NOMO-1 treated with dmso at 0.1 percent for 144 hours (cell line): ENCODE data around the gene OPRM1.

ENCODE experiments used
- DNase-seq: peaks from one replicate; lab custom pipeline; 2025; ENCODE audit not compliant: unreplicated experiment; lab: John Stamatoyannopoulos, UW

The OPRM1 gene

GRCh38 chr6:154202339-154202738 is 163.3 kb downstream of the OPRM1 start:
- DNase-seq = no peak

GRCh38 chr6:154202958-154203357 is 163.9 kb downstream of the OPRM1 start:
- no peak for DNase-seq

- no peak for DNase-seq
Observed at GRCh38 chr6:154206141-154206540, 167.1 kb downstream of the OPRM1 start.

- no peak for DNase-seq
Observed at GRCh38 chr6:154206996-154207395, 168.0 kb downstream of the OPRM1 start.

GRCh38 chr6:154209555-154209954 is 170.5 kb downstream of the OPRM1 start:
- no peak for DNase-seq

- no peak for DNase-seq
Observed at GRCh38 chr6:154210678-154211077, 171.6 kb downstream of the OPRM1 start.

- DNase-seq = no peak
Observed at GRCh38 chr6:154213782-154214181, 174.7 kb downstream of the OPRM1 start.

- peak; percentile 40 for DNase-seq
Observed at GRCh38 chr6:154218301-154218700, 179.3 kb downstream of the OPRM1 start.

GRCh38 chr6:154218787-154219186 is 179.7 kb downstream of the OPRM1 start:
- no peak for DNase-seq

GRCh38 chr6:154219250-154219649 is 180.2 kb downstream of the OPRM1 start:
- DNase-seq = no peak

GRCh38 chr6:154222716-154223115 is 183.7 kb downstream of the OPRM1 start:
- no peak for DNase-seq

- no peak for DNase-seq
Observed at GRCh38 chr6:154223296-154223695, 184.3 kb downstream of the OPRM1 start.

- no peak for DNase-seq
Observed at GRCh38 chr6:154226461-154226860, 187.4 kb downstream of the OPRM1 start.

- no peak for DNase-seq
Observed at GRCh38 chr6:154227862-154228520, 189.0 kb downstream of the OPRM1 start.

GRCh38 chr6:154228521-154228905 is 189.5 kb downstream of the OPRM1 start:
- DNase-seq = no peak

GRCh38 chr6:154229786-154230185 is 190.7 kb downstream of the OPRM1 start:
- DNase-seq = no peak

GRCh38 chr6:154230393-154230792 is 191.4 kb downstream of the OPRM1 start:
- DNase-seq = no peak

- no peak for DNase-seq
Observed at GRCh38 chr6:154230910-154231595, 192.0 kb downstream of the OPRM1 start.

- no peak for DNase-seq
Observed at GRCh38 chr6:154232013-154232910, 193.2 kb downstream of the OPRM1 start.

GRCh38 chr6:154233383-154233782 is 194.3 kb downstream of the OPRM1 start:
- DNase-seq = no peak

GRCh38 chr6:154234019-154234772 is 195.2 kb downstream of the OPRM1 start:
- peak; percentile 56 for DNase-seq
